ENCODE data around the gene MINDY4.

DNA sequence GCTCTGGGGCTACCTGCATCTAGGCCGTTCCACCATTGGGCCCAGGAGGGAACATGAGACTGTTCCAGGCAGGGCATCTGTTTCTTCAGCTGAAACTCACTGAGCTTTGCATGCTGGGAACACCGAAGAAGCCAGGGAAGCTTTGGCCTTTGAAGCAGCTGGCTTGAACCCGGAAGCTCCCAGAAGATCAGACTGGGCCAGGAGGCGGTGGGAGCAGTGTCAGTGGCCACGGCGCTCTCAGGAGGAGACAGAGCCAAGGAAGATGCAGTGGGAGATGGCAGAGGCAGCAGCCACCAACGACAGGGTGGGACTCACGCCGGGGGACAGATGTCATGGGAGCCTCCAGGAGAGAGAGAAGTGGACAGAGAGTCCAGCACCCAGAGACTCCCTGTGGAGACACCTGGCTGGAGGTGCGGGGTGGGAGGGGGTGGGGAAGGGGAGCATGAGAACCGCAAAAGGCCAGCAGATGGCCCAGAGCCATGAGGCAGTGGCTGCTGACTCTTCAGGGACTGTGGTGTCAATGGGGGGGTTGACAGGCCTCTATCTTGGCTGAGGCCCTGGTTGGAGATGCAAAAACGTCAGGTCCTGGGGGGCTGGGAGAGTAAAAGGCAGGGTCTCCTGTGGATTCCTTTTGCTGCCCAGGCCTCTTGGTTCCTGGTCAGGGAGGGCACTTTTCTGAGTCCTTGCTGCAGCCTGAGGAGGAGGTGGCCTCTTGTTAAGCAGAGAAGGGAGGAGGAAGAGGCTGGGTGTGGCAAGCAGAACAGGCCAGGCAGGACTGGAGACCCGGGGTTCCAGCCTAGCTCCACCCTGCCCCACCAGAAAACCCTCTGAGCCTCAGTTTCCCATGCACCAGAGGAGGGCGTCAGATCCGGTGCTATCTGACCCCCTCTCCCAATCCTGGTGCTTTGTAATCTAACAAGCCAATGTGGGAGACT is 134.1 kb downstream of the MINDY4 start:
- TF ChIP-seq GATA2 (IDR thresholded peaks at IDR 0.05; ENCODE audit: low read depth, low read length) (no peak), GATA3 (IDR thresholded peaks at IDR 0.05; ENCODE audit: low read depth, low read length) (no peak)

Data from SH-SY5Y (cell line).